Left ventricle myocardium inferior (tissue), 1 donor: ENCODE measurements around the gene SYNRG. TPM values are rescaled to one million over a fixed set of nuclear protein-coding genes. Genes with fewer than 3 reads are reported as not detected.
"Not testable (repeated sequence)": the region's sequence is repeated elsewhere in the genome, so short reads cannot be mapped to it uniquely, and the experiment has no call there.

ENCODE experiments used
- DNase-seq: peaks from one replicate; pipeline ENCODE4 v3.0.0-alpha.2; 2020
- H3K27ac ChIP-seq: fragments of 200-600 bp; replicated peaks from 2 replicates; pipeline ENCODE4 v1.8.0; 2021
- H3K27me3 ChIP-seq: fragments of 200-600 bp; 2 replicates; pipeline ENCODE4 v1.8.0; 2021; ENCODE audit warnings: low read depth
- H3K36me3 ChIP-seq: fragments of 200-600 bp; 2 replicates; pipeline ENCODE4 v1.8.0; 2021
- H3K4me1 ChIP-seq: fragments of 200-600 bp; 2 replicates; pipeline ENCODE4 v1.8.0; 2021
- H3K4me3 ChIP-seq: fragments of 200-600 bp; 2 replicates; pipeline ENCODE4 v1.8.0; 2021; ENCODE audit warnings: mild to moderate bottlenecking, moderate library complexity
- H3K9me3 ChIP-seq: fragments of 200-600 bp; replicated peaks from 2 replicates; pipeline ENCODE4 v1.8.0; 2021
- CTCF ChIP-seq: fragments of 200-600 bp; IDR thresholded peaks from 2 replicates; pipeline ENCODE4 v1.8.0; 2021; ENCODE audit warnings: antibody characterized with exemption, mild to moderate bottlenecking, borderline replicate concordance
- intact Hi-C: fragments of 100-400 bp; cut with micrococcal nuclease; formaldehyde crosslinking; loops from one replicate; pipeline ENCODE4 v1.11.0; 2022
- total RNA-seq: library from RNA; stranded (reverse); fragmentation: NEBNext Ultra II Directional; extraction: Animal tissue kit (Norgen Biotek cat#: 25700); gene quantifications from one replicate; pipeline ENCODE4 v1.2.1, GENCODE V29; 2021
- donor health status: DM: no; HTN: yes; CAD: no; lungs with severe emphysema.

The SYNRG gene
- total RNA-seq, 1 donor from 2014 or later: 33.0 TPM

- H3K4me3 ChIP-seq: no peak overlapping the region
- no peaks in the 10 kb centered on the region for H3K27me3 ChIP-seq
- no peaks in the 10 kb centered on the region for H3K9me3 ChIP-seq
- peaks cover 66% of the 10 kb centered on the region for H3K36me3 ChIP-seq
- no peak overlapping the region for H3K27ac ChIP-seq
- H3K4me1 ChIP-seq: peaks cover 46% of the 10 kb centered on the region
- no peak for DNase-seq
- intact Hi-C loops: no loop called here
- TF ChIP-seq CTCF: no peak
Observed at GRCh38 chr17:37637956-37638355, 28.7 kb upstream of the SYNRG start.

- H3K4me3 ChIP-seq, intact Hi-C loops, H3K27ac ChIP-seq, H3K4me1 ChIP-seq, DNase-seq, H3K27me3 ChIP-seq, H3K9me3 ChIP-seq: not testable (repeated sequence)
- H3K36me3 ChIP-seq: peaks cover 88% of the 10 kb centered on the region
Observed at GRCh38 chr17:37616430-37616829, 7.2 kb upstream of the SYNRG start.

DNA sequence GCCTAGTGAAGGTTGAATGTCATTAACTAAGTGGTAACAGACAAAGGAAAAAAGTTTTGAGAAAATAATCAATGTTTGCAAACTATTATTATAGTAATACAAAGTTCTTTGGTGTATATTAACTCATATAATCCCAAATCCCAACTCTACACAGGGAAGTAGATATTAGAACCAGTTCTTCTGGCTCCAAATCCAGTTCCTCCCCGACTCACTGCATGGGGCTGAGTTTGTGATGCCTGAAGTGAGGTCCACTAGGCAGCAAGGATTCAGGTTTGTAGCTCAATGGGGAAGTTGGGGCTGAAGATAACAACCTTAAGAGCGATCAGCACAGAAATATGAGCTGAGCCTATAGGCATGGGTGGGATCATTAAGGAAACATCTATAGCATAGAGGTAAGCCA lies 5.6 kb upstream of the SYNRG start:
- no peaks in the 10 kb centered on the region for H3K27me3 ChIP-seq

DNA sequence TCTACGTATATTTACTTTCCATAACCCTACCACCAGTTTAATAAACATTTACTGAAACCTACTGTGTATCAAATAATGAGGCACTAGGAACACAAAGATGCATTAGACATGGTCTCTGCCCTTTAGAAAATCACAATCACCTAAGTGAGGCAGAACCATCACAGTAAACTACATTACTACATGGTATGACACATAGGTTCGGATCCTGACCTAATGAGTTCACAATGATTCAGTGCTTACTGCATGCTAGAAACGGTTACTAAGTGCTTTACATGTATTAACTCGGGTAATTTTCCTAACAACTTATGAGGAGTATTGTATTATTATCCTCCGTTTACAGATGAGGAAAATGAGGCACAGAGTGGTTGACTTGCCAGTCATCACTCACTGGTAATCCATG lies 5.2 kb upstream of the SYNRG start:
- Histone ChIP-seq H3K4me1 (peaks cover 4% of the 10 kb centered on the region), H3K36me3 (peaks cover 67% of the 10 kb centered on the region), H3K27ac (no peak overlapping the region), H3K27me3 (no peaks in the 10 kb centered on the region), H3K4me3 (no peak overlapping the region), H3K9me3 (no peaks in the 10 kb centered on the region)
- no peak for DNase-seq
- TF ChIP-seq CTCF: no peak
- intact Hi-C loops: no loop called here

More for the DNA sequence above, 5.6 kb upstream of the SYNRG start:
- no peak for TF ChIP-seq CTCF
- DNase-seq: no peak
- Histone ChIP-seq H3K4me3 (no peak overlapping the region), H3K36me3 (peaks cover 72% of the 10 kb centered on the region), H3K4me1 (peaks cover 2% of the 10 kb centered on the region), H3K9me3 (no peaks in the 10 kb centered on the region), H3K27ac (no peak overlapping the region)
- intact Hi-C loops: no loop called here

DNA sequence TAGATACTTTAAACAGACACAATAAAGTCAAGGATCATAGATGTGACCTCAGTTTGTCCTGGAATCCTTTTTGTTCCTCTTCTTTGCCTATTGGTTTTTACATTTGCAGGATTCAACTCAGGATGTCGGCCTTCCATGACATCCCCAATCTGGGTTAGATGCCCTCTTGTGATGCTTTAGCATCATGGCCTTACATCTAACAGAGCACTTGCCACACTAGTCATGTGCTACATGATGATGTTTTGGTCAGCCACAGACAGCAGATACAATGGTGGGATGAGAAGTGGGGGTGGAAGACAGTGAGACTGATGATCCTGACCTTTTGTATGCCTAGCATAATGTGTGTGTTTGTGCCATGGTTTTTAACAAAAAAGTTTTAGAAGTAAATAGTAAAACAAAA lies 1.8 kb upstream of the SYNRG start:
- DNase-seq: no peak
- no peaks in the 10 kb centered on the region for H3K9me3 ChIP-seq
- TF ChIP-seq CTCF: no peak
- intact Hi-C loops: no loop called here
- H3K4me3 ChIP-seq: no peak overlapping the region
- H3K4me1 ChIP-seq: peaks cover 35% of the 10 kb centered on the region
- H3K36me3 ChIP-seq: peaks cover 33% of the 10 kb centered on the region
- no peak overlapping the region for H3K27ac ChIP-seq
- H3K27me3 ChIP-seq: no peaks in the 10 kb centered on the region

DNA sequence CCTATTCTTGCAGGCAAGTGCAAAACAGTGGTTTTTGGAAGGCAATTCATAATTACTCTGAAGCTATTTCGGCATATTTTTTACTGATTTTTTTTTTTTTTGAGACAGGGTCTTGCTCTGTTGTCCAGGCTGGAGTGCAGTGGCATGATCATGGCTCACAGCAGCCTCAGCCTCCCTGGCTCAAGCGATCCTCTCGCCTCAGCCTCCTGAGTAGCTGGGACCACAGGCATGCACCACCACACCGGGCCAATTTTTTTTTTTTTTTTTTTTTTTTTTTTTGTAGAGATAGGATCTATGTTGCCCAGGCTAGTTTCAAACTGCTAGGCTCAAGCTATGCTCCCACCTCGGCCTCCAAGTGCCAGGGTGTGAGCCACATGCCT lies 813 bp upstream of the SYNRG start:
- intact Hi-C loops, DNase-seq, H3K27me3 ChIP-seq, H3K9me3 ChIP-seq: not testable (repeated sequence)
- Histone ChIP-seq H3K27ac (peak overlapping the region; percentile 96), H3K4me3 (peak overlapping the region; percentile 97), H3K36me3 (peaks cover 25% of the 10 kb centered on the region), H3K4me1 (peaks cover 44% of the 10 kb centered on the region)
